ENCODE data around the gene FGD4.

DNA sequence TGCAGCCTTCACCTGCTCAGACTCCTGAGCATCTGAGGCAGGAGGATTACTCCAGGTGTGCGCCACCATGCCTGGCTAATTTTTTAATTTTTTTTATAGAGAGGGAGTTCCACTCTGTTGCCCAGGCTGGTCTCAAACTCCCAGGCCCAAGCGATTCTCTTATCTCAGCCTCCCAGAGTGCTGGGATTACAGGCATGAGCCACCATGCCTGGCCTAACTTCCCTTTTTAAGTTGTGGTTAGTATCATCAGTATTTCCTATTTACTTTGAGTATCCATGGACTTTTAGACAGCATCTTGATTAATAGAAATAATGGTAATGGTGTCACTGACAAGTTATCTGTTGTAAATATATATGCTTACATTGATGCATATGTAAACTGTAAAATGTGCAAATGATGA is 116.9 kb downstream of the FGD4 start:
- TF ChIP-seq, protein P1, sequence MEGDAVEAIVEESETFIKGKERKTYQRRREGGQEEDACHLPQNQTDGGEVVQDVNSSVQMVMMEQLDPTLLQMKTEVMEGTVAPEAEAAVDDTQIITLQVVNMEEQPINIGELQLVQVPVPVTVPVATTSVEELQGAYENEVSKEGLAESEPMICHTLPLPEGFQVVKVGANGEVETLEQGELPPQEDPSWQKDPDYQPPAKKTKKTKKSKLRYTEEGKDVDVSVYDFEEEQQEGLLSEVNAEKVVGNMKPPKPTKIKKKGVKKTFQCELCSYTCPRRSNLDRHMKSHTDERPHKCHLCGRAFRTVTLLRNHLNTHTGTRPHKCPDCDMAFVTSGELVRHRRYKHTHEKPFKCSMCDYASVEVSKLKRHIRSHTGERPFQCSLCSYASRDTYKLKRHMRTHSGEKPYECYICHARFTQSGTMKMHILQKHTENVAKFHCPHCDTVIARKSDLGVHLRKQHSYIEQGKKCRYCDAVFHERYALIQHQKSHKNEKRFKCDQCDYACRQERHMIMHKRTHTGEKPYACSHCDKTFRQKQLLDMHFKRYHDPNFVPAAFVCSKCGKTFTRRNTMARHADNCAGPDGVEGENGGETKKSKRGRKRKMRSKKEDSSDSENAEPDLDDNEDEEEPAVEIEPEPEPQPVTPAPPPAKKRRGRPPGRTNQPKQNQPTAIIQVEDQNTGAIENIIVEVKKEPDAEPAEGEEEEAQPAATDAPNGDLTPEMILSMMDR (IDR thresholded peaks at IDR 0.05) = no peak
- no peak for TF ChIP-seq POLR2AphosphoS5 (IDR thresholded peaks at IDR 0.05)
- TF ChIP-seq POLR2A (IDR thresholded peaks at IDR 0.05; ENCODE audit: low read depth) = no peak
